CD14-positive monocyte (primary cell): ENCODE measurements around the gene SYNDIG1. TPM values are rescaled to one million over a fixed set of nuclear protein-coding genes. Genes with fewer than 3 reads are reported as not detected.

Experiments used
- DNase-seq, 3 donors: peaks; one replicate each; pipeline ENCODE4 v3.0.0-alpha.2; 2011 to 2022
- H2AFZ ChIP-seq: 2 replicates; pipeline ENCODE4 v1.6.0; 2012; ENCODE audit warnings: mild to moderate bottlenecking, low read depth, low read length, inconsistent platforms; ENCODE audit not compliant: insufficient read depth, poor library complexity, severe bottlenecking
- H3K27ac ChIP-seq, 2 donors: 1 replicate in 1 of 2; 2 replicates in 1 of 2; pipeline ENCODE4 v1.5.1; 2012 to 2013; ENCODE audit warnings: low read length in 2 of 2, control low read depth in 1 of 2, inconsistent platforms in 1 of 2, low read depth in 1 of 2, mild to moderate bottlenecking in 1 of 2
- H3K27me3 ChIP-seq, 2 donors: one replicate each; pipeline versions ENCODE4 v1.6.0 to v1.6.1; 2011 to 2013; ENCODE audit warnings: low read length in 2 of 2; ENCODE audit not compliant: control insufficient read depth in 2 of 2, insufficient read depth in 2 of 2
- H3K36me3 ChIP-seq, 2 donors: replicated peaks in 1 of 2; 1 replicate in 1 of 2; 2 replicates in 1 of 2; pipeline versions ENCODE4 v1.5.1 to v1.6.1; 2012 to 2013; ENCODE audit warnings: low read length in 2 of 2, control low read depth in 1 of 2, inconsistent platforms in 1 of 2, mild to moderate bottlenecking in 1 of 2; ENCODE audit not compliant: insufficient read depth in 2 of 2, control insufficient read depth in 1 of 2
- H3K4me1 ChIP-seq, 2 donors: 1 replicate in 1 of 2; 2 replicates in 1 of 2; pipeline versions ENCODE4 v1.5.1 to v1.6.1; 2012 to 2013; ENCODE audit warnings: low read length in 2 of 2, control low read depth in 1 of 2, inconsistent platforms in 1 of 2, mild to moderate bottlenecking in 1 of 2, moderate library complexity in 1 of 2; ENCODE audit not compliant: insufficient read depth in 2 of 2, control insufficient read depth in 1 of 2
- H3K4me2 ChIP-seq: replicated peaks from 2 replicates; pipeline ENCODE3; 2012; ENCODE audit warnings: low read length, moderate library complexity, mild to moderate bottlenecking; ENCODE audit not compliant: poor library complexity, severe bottlenecking; ENCODE audit errors: extremely low read depth
- H3K4me3 ChIP-seq, 3 experiments: fragments of 200-600 bp in 1 of 3; sonication (generic) in 1 of 3; replicated peaks in 1 of 3; 1 replicate in 2 of 3; 2 replicates in 1 of 3; pipeline ENCODE4 v1.5.1; 2011 to 2013; ENCODE audit warnings: low read length in 3 of 3, mild to moderate bottlenecking in 3 of 3, control low read depth in 2 of 3, low read depth in 2 of 3, inconsistent platforms in 1 of 3, moderate library complexity in 1 of 3
- H3K79me2 ChIP-seq: 2 replicates; pipeline ENCODE4 v1.6.0; 2012; ENCODE audit warnings: mild to moderate bottlenecking, control low read depth, inconsistent platforms, low read length, moderate library complexity; ENCODE audit not compliant: insufficient read depth
- H3K9ac ChIP-seq: 2 replicates; pipeline ENCODE4 v1.6.0; 2017; ENCODE audit warnings: low read length, mild to moderate bottlenecking; ENCODE audit not compliant: insufficient read depth, poor library complexity, severe bottlenecking
- H3K9me3 ChIP-seq, 2 donors: replicated peaks in 1 of 2; 1 replicate in 1 of 2; 2 replicates in 1 of 2; pipeline versions ENCODE4 v1.5.1 to v1.6.1; 2012 to 2013; ENCODE audit warnings: low read length in 2 of 2, control low read depth in 1 of 2; ENCODE audit not compliant: control insufficient read depth in 1 of 2, insufficient read depth in 1 of 2
- H4K20me1 ChIP-seq: 2 replicates; pipeline ENCODE4 v1.6.0; 2012; ENCODE audit warnings: mild to moderate bottlenecking, low read length, control low read depth, moderate library complexity; ENCODE audit not compliant: insufficient read depth
- H3K27ac Mint-ChIP-seq, 7 donors: one replicate each; pipeline ENCODE4 v1.8.0; 2020; ENCODE audit warnings: mild to moderate bottlenecking in 7 of 7, mixed read lengths in 7 of 7, moderate library complexity in 6 of 7, inconsistent platforms in 2 of 7
- H3K27me3 Mint-ChIP-seq, 3 donors: one replicate each; pipeline ENCODE4 v1.8.0; 2021 to 2022; ENCODE audit warnings: low read depth in 3 of 3, mild to moderate bottlenecking in 3 of 3, mixed read lengths in 3 of 3, moderate library complexity in 3 of 3, inconsistent platforms in 1 of 3
- H3K36me3 Mint-ChIP-seq, 2 donors: one replicate each; pipeline ENCODE4 v1.8.0; 2020; ENCODE audit warnings: mixed read lengths in 2 of 2, inconsistent platforms in 1 of 2, mild to moderate bottlenecking in 1 of 2
- H3K4me1 Mint-ChIP-seq: one replicate; pipeline ENCODE4 v1.8.0; 2020; ENCODE audit warnings: mild to moderate bottlenecking, mixed read lengths
- H3K4me3 Mint-ChIP-seq, 2 donors: one replicate each; pipeline ENCODE4 v1.8.0; 2020; ENCODE audit warnings: mild to moderate bottlenecking in 2 of 2, mixed read lengths in 2 of 2, moderate library complexity in 1 of 2
- H3K9me3 Mint-ChIP-seq, 7 donors: one replicate each; pipeline ENCODE4 v1.8.0; 2020 to 2022; ENCODE audit warnings: mixed read lengths in 7 of 7, mild to moderate bottlenecking in 6 of 7, moderate library complexity in 6 of 7, inconsistent platforms in 2 of 7
- WGBS: methylation state at CpG from one replicate; pipeline ENCODE4 v1.1.5; 2013; ENCODE audit warnings: missing lambda C conversion rate; ENCODE audit not compliant: insufficient coverage; 5-methylcytosine and 5-hydroxymethylcytosine counted together
- intact Hi-C, 2 donors: fragments of 100-400 bp; cut with micrococcal nuclease; formaldehyde crosslinking; loops; one replicate each; pipeline versions ENCODE4 v1.15.0 to v1.15.1; 2023
- polyA plus RNA-seq, 3 donors: library from polyadenylated mRNA; depleted of rRNA in 1 of 3; unstranded in 2 of 3; stranded (reverse) in 1 of 3; fragments of 300-500 nt in 2 of 3; fragments of >200 nt in 1 of 3; fragmentation: Illumina TruSeq in 2 of 3; gene quantifications; 1 replicate in 2 of 3; 2 replicates in 1 of 3; pipeline ENCODE4 v1.2.3, GENCODE V29; 2012 to 2021
- TF ChIP-seq, protein P1 (sequence below): fragments of 200-600 bp; IDR thresholded peaks from one replicate; pipeline ENCODE4 v1.8.0; 2022; ENCODE audit warnings: antibody characterized with exemption, mild to moderate bottlenecking

SYNDIG1 gene
- polyA plus RNA-seq, 3 donors = not detected

DNA sequence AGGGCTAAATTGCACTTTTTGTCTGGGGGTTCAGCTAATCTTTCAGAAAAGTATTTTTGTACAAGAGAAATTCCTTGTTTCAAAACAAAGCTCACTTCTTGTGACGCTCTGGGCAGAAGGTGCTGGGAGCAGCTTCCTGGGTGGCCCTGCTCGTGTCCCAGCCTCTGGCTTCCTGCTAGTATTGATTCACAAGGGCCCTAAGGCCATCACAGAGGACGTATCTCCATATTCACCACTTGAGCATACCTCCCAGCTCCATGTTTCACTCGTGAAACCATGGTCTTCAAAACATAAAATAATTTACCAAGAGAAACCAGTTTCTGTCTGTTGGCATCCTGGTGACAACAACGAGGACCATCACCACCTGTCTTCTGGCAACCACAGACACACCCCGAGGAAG is 49.1 kb downstream of the SYNDIG1 start:
- TF ChIP-seq, protein P1, sequence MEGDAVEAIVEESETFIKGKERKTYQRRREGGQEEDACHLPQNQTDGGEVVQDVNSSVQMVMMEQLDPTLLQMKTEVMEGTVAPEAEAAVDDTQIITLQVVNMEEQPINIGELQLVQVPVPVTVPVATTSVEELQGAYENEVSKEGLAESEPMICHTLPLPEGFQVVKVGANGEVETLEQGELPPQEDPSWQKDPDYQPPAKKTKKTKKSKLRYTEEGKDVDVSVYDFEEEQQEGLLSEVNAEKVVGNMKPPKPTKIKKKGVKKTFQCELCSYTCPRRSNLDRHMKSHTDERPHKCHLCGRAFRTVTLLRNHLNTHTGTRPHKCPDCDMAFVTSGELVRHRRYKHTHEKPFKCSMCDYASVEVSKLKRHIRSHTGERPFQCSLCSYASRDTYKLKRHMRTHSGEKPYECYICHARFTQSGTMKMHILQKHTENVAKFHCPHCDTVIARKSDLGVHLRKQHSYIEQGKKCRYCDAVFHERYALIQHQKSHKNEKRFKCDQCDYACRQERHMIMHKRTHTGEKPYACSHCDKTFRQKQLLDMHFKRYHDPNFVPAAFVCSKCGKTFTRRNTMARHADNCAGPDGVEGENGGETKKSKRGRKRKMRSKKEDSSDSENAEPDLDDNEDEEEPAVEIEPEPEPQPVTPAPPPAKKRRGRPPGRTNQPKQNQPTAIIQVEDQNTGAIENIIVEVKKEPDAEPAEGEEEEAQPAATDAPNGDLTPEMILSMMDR = no peak
- H3K27ac Mint-ChIP-seq = peak overlapping the region in 1 of 7 donors; percentile 53
- H3K4me1 Mint-ChIP-seq = peaks cover 3% of the 10 kb centered on the region
- Histone ChIP-seq H3K36me3 (no peaks in the 10 kb centered on the region), H4K20me1 (no peaks in the 10 kb centered on the region), H3K27me3 (no peaks in the 10 kb centered on the region), H3K4me2 (no peak overlapping the region), H3K4me1 (no peaks in the 10 kb centered on the region), H3K79me2 (no peaks in the 10 kb centered on the region), H3K4me3 (no peak overlapping the region), H3K9me3 (no peaks in the 10 kb centered on the region), H3K27ac (no peak overlapping the region), H3K9ac (no peak overlapping the region), H2AFZ (no peak overlapping the region)
- H3K9me3 Mint-ChIP-seq = peaks cover 0 to 4% (median 0%) of the 10 kb centered on the region in 7 donors
- WGBS = 81% methylated on average over 5 of the region's 6 CpGs
- H3K36me3 Mint-ChIP-seq = no peaks in the 10 kb centered on the region
- H3K27me3 Mint-ChIP-seq = peaks cover 0 to 3% (median 2%) of the 10 kb centered on the region in 3 donors
- intact Hi-C loops = no loop called here
- no peak overlapping the region for H3K4me3 Mint-ChIP-seq
- DNase-seq = no peak

DNA sequence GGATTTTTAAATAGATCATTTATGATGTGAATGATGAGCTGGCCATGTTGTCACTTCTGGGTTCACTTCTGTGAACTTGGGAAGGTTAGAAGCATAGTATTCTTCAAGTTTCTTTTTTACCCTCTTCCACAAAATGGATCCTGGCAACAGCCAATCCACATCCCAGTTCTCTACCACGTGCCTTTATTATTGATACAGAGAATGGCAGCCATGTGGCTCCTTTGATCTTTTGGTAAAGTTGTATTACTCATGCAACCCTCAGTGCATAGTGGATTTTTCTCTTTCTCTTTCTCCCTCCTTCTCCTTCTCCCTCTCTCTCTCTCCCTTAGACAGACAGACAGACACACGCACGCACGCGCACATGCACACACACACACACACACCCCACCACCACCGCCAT is 50.0 kb downstream of the SYNDIG1 start:
- Mint-ChIP-seq H3K27ac (no peak overlapping the region), H3K4me1 (peaks cover 3% of the 10 kb centered on the region), H3K4me3 (no peak overlapping the region), H3K36me3 (no peaks in the 10 kb centered on the region), H3K9me3 (peaks cover 0 to 4% (median 1%) of the 10 kb centered on the region in 7 donors), H3K27me3 (peaks cover 0 to 5% (median 2%) of the 10 kb centered on the region in 3 donors)
- Histone ChIP-seq H3K9ac (no peak overlapping the region), H3K9me3 (no peaks in the 10 kb centered on the region), H4K20me1 (no peaks in the 10 kb centered on the region), H3K27ac (no peak overlapping the region), H3K4me1 (no peaks in the 10 kb centered on the region), H3K79me2 (no peaks in the 10 kb centered on the region), H3K36me3 (no peaks in the 10 kb centered on the region), H2AFZ (no peak overlapping the region), H3K27me3 (no peaks in the 10 kb centered on the region), H3K4me3 (no peak overlapping the region), H3K4me2 (no peak overlapping the region)
- intact Hi-C loops = no loop called here
- WGBS = no CpG with 5 or more reads among the region's 6 CpGs
- TF ChIP-seq, protein P1 = no peak
- no peak for DNase-seq
